AG04449 (cell line): ENCODE measurements around the gene TRABD.
A peak's percentile ranks its signal among the peaks of the same experiment; 100 is the strongest.

Source experiments
- CTCF ChIA-PET: fragments of 350-600 bp; formaldehyde crosslinking; extraction: SDS; loops from one replicate; lab custom pipeline; 2021; ENCODE audit warnings: antibody characterized with exemption; lab: Yijun Ruan, JAX
- POLR2A ChIA-PET: fragments of 400-600, 350-600 bp; formaldehyde crosslinking; extraction: SDS; loops from one replicate; lab custom pipeline; 2020; ENCODE audit warnings: antibody characterized with exemption, inconsistent platforms; lab: Yijun Ruan, JAX
- DNase-seq: peaks from one replicate; pipeline ENCODE4 v3.0.0-alpha.2; 2010; ENCODE audit warnings: low read depth, low spot score
- H3K4me3 ChIP-seq: 2 replicates; pipeline ENCODE4 v1.5.1; 2011; ENCODE audit warnings: low read depth, mild to moderate bottlenecking, control low read depth, low read length
- TF ChIP-seq, protein P1 (sequence below): IDR thresholded peaks from one replicate; pipeline ENCODE4 v1.5.1; 2011; ENCODE audit warnings: mild to moderate bottlenecking, moderate library complexity, low read length, control low read depth, inconsistent platforms; ENCODE audit not compliant: insufficient read depth; ENCODE audit errors: missing control alignments

TRABD gene

DNA sequence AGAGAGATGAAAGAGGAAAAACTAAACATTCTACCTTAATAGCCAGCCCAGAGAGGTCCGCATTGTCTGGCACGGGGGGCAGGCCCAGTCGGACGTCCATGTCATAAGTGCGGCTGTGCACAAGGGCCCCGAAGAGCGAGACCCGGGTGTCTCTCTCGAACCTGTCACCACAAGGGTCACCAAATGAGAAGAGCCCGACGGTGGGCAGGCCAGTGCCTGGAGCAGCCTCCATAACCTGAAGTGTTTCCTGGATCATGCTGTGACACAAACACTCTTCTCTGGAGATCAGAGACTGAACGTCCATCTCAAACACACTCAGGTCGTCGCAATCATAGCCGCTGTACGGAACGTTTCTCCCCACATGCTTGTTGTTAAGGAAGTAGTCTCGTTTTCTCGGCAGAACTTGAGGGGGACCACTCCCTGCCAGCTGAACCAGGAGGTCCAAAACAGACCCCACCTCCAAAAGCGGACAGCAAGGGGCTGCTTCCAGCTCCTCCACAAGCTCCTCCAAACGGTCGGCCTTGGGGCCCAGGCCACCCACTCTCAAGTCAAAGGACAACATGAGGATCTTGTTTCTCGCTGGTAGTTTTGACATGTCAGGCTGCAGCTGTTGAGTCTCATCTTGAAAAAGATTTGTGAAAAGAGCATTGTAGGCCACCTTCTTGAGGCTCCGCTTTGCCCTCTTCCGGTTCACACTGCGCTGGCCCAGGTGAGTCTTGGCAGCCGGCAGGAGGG, 58.1 kb downstream of the TRABD start:
- POLR2A ChIA-PET, result interaction anchor here (1.0 kb wide), 2 partner anchors 83 to 276 kb away, joined by 3 to 4 read pairs; partner anchors contain the start of gene DENND6B
- TF ChIP-seq, protein P1, sequence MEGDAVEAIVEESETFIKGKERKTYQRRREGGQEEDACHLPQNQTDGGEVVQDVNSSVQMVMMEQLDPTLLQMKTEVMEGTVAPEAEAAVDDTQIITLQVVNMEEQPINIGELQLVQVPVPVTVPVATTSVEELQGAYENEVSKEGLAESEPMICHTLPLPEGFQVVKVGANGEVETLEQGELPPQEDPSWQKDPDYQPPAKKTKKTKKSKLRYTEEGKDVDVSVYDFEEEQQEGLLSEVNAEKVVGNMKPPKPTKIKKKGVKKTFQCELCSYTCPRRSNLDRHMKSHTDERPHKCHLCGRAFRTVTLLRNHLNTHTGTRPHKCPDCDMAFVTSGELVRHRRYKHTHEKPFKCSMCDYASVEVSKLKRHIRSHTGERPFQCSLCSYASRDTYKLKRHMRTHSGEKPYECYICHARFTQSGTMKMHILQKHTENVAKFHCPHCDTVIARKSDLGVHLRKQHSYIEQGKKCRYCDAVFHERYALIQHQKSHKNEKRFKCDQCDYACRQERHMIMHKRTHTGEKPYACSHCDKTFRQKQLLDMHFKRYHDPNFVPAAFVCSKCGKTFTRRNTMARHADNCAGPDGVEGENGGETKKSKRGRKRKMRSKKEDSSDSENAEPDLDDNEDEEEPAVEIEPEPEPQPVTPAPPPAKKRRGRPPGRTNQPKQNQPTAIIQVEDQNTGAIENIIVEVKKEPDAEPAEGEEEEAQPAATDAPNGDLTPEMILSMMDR, result no peak
- peak overlapping the region; percentile 98 for H3K4me3 ChIP-seq
- CTCF ChIA-PET, result interaction anchor here (0.7 to 6.2 kb wide), 9 partner anchors 8 to 197 kb away, joined by 3 to 66 read pairs (median 3); partner anchors contain the start of gene HDAC10
- no peak for DNase-seq

DNA sequence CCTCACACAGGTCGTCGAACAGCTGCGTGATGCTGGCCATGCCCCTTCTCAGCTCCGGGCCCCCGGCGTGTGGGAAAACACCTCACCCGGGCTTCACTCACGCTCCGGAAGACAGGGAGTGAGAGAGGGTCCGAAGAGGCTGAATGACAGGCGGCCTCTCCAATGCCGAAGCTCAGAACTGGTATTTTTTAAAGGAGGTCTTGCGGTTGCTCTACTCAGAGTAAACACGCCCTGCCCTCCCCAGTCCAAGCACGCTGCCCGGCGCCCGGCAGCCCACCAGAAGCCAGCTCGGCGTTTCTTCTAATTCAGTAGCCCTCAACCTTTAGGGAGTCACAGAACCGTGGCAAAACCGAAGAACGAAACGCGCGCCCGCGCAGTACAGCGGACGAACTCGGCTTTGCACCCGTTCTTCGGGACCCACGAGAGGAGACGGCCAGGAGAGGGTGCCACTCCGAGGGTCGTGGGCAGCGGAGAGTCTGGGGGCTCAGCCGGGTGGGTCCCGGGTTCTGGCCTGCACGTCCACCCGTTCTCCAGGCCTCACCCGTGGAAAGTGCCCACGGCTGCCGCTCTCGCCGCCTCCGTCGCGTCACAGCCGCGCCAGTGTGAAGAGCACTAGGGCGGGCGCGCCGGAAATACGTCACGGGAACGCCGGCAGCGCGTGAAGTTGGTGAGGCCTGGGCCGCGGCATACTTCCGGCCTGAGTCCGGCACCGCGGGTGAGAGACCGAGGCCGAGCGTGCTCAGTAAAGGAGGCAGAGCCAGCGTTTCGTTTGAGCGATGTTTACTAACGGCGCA, 58.9 kb downstream of the TRABD start, which contains the start of gene TUBGCP6:
TUBGCP6 (minus strand) TSS at position 604 of the 794 bp plus-strand sequence; CDS start at position 40, 564 bp downstream.
- CTCF ChIA-PET, result interaction anchor here (0.7 to 6.2 kb wide), 7 partner anchors 8 to 228 kb away, joined by 3 to 66 read pairs (median 3); no protein-coding TSS in a partner anchor
- POLR2A ChIA-PET, result interaction anchor here (1.0 kb wide), 1 partner anchor 82 kb away, joined by 3 read pairs; the partner anchor contains the start of gene DENND6B

DNA sequence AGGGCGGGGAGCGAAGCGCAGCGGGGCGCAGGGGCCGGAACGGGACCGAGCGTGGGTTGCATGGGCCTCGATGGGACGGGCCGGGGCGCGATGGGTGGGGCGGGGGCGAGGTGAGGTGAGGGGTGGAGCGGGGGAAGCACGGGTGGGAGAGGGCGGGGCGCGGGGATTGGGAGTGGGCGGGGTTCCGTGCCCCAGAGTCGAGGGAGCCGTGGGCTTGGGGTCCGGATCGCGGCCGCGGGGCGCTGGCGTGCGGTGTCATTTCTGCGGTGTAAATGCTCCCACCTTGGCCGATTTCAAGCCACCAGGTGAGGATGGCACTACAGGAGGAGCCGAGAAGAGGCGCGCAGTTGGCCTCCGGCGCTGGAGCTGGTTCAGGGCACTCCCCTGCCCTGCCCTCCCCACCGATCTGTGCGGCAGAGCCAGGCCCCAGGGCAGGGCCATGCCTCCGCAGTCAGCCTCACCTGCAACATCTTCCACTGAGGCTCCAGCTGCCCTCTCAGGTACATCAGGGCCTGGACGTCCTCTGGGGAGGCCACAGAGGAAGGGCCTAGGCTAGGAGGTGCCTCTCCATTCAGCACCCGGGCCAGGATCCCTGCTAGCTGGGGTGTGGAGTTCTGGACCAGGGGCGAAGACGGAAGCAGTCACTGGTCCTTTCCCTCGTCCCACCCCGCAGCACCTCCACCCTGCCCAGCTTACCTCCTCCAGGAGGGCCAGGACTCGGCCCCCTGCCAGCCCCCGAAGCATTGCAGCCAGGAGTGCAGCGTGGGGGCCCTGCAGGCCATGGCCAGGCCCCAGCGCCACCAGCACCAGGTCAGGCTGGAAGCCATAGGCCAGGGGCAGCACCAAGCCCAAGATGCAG, 59.7 kb downstream of the TRABD start:
- TF ChIP-seq, protein P1, result no peak
- CTCF ChIA-PET, result interaction anchor here (0.9 to 6.2 kb wide), 5 partner anchors 8 to 252 kb away, joined by 3 to 66 read pairs (median 3); no protein-coding TSS in a partner anchor
- no peak for DNase-seq
- POLR2A ChIA-PET, result no interaction called here
- H3K4me3 ChIP-seq, result peak overlapping the region; percentile 98

More for the DNA sequence above, 58.9 kb downstream of the TRABD start, which contains the start of gene TUBGCP6:
- H3K4me3 ChIP-seq, result peak within 1 kb of the TSS; percentile 98
- DNase-seq, result peak; percentile 24
- TF ChIP-seq, protein P1, result peak; percentile 19

DNA sequence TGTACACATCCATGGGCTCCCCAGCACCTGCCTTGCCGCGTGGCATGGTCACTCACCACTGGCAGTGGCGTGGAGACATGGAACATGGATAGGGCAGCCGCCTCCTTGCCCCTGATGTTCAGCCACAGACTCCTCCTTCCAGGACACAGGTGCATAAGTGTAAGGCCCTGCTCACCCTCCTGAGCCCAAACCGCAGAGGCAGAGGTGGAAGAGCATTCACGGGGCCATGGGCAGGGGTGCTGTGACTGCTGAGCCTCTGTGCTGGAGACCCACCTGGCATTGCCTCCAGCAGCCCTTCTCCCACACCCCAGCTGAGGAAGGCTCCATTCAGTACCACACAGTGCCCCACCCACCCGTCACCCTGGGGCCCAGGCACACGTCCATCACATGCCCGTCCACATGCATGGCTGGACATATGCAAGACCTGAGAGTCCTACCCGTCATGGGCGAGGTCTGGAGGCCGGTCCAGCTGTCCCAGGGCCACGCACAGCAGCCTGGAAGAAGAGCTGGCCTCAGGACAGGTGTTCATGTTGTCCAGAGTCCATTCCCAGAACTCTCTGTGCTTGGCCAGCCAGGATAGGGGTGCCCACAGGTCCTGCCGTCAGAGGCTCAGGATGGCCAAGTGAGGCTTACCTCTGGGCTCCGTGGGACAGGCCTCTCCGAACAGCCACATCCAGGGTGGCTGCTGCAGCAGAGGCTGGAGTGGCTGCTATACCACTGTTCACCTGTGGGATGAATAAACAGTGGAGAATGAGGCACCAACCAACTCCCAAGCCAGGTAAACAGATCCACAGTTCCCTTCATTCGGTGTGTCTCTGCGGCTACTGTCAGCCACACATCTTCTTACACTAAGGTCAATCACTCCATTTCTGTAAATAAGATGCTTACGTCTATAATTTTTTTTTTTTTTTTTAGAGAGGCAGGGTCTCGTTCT, 60.8 kb downstream of the TRABD start:
- TF ChIP-seq, protein P1, result no peak
- CTCF ChIA-PET, result interaction anchor here (0.9 to 7.5 kb wide), 5 partner anchors 9 to 251 kb away, joined by 3 to 92 read pairs (median 4); no protein-coding TSS in a partner anchor
- no peak for DNase-seq
- peak overlapping the region; percentile 98 for H3K4me3 ChIP-seq
- POLR2A ChIA-PET, result no interaction called here

DNA sequence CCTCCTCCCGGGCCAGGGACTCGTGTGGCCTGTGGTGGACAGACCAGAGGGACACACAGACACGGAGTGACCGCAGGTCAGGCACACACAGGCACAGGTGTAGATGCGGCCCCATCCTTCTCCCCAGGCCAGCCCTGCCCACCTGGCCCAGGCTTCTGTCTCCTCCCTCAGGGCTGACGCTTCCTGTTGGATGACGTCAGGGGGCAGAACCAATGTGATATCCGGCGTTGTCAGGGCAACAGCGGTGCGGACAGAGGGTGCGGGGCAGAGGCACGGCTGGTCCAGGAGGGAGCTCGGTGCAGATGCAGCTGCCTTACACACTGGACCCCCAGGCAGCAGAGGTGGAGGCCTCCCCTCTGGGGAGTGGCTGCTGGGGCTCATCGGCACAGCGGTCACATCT, 62.0 kb downstream of the TRABD start:
- no peak overlapping the region for H3K4me3 ChIP-seq
- ChIA-PET CTCF (interaction anchor here (0.7 to 7.5 kb wide), 3 partner anchors 11 to 94 kb away, joined by 3 to 92 read pairs (median 4); no protein-coding TSS in a partner anchor), POLR2A (no interaction called here)
- no peak for DNase-seq
- TF ChIP-seq, protein P1, result no peak
